HepG2 (cell line): Measurements from ENCODE around the gene GNG5. TPM values are rescaled to one million over a fixed set of nuclear protein-coding genes. Genes with fewer than 3 reads are reported as not detected.

Experiments
- AGO2 ChIP-seq: fragments of 200-400 bp; formaldehyde crosslinking; optimal IDR thresholded peaks from 2 replicates; pipeline ENCODE3; 2017; ENCODE audit warnings: mild to moderate bottlenecking, low read depth, low read length, moderate library complexity
- BRD4 ChIP-seq: sonication (generic); formaldehyde crosslinking; IDR thresholded peaks from 2 replicates; pipeline ENCODE4 v1.4.0; 2020; ENCODE audit warnings: missing genetic modification reagents
- CBX2 ChIP-seq, 2 experiments: fragments of 200-600 bp in 1 of 2; sonication (generic); formaldehyde crosslinking in 1 of 2; IDR thresholded peaks; 2 replicates each; pipeline versions ENCODE4 v1.7.0 to v1.8.1; 2018 to 2022; ENCODE audit warnings: low read depth in 2 of 2, low read length in 1 of 2, mild to moderate bottlenecking in 1 of 2, missing genetic modification reagents in 1 of 2
- CHD2 ChIP-seq: IDR thresholded peaks from 2 replicates; pipeline ENCODE4 v1.6.1; 2011; ENCODE audit warnings: low read depth, low read length, improper control_type of control experiment
- CREM ChIP-seq, 2 experiments: sonication (generic) in 1 of 2; formaldehyde crosslinking in 1 of 2; IDR thresholded peaks; 2 replicates each; pipeline versions ENCODE4 v1.4.0 to v1.6.1; 2016 to 2020; ENCODE audit warnings: antibody characterized with exemption in 1 of 2, mild to moderate bottlenecking in 1 of 2, missing genetic modification reagents in 1 of 2
- HNRNPK ChIP-seq: fragments of 200-400 bp; formaldehyde crosslinking; IDR thresholded peaks from 2 replicates; pipeline ENCODE4 v1.6.1; 2018; ENCODE audit warnings: low read length, low read depth, moderate library complexity, mild to moderate bottlenecking; ENCODE audit not compliant: poor library complexity, severe bottlenecking
- KDM3A ChIP-seq: IDR thresholded peaks from 2 replicates; pipeline ENCODE4 v1.6.1; 2018; ENCODE audit warnings: low read depth, missing compliant biosample characterization
- MEIS2 ChIP-seq: sonication (generic); formaldehyde crosslinking; IDR thresholded peaks from 2 replicates; pipeline ENCODE4 v1.9.0; 2021; ENCODE audit warnings: mild to moderate bottlenecking, missing genetic modification reagents
- PPARG ChIP-seq: conservative IDR thresholded peaks from 2 replicates; pipeline ENCODE4 v1.6.1; 2016; ENCODE audit warnings: missing biosample characterization, missing genetic modification reagents
- SATB2 ChIP-seq: sonication (generic); formaldehyde crosslinking; IDR thresholded peaks from 2 replicates; pipeline ENCODE4 v1.5.0; 2020; ENCODE audit warnings: missing genetic modification reagents
- SMAD3 ChIP-seq: sonication (generic); formaldehyde crosslinking; IDR thresholded peaks from 2 replicates; pipeline ENCODE4 v1.4.0; 2020; ENCODE audit warnings: missing genetic modification reagents
- TBX2 ChIP-seq: sonication (generic); formaldehyde crosslinking; IDR thresholded peaks from 2 replicates; pipeline ENCODE4 v1.5.0; 2020; ENCODE audit warnings: missing genetic modification reagents, mild to moderate bottlenecking, borderline replicate concordance
- ZBTB42 ChIP-seq: sonication (generic); formaldehyde crosslinking; IDR thresholded peaks from 2 replicates; pipeline ENCODE4 v1.5.0; 2020; ENCODE audit warnings: mild to moderate bottlenecking, missing genetic modification reagents
- ZNF12 ChIP-seq: sonication (generic); formaldehyde crosslinking; IDR thresholded peaks from 2 replicates; pipeline ENCODE4 v1.5.0; 2020; ENCODE audit warnings: missing genetic modification reagents
- ZNF224 ChIP-seq: sonication (generic); formaldehyde crosslinking; IDR thresholded peaks from 2 replicates; pipeline ENCODE4 v1.5.0; 2020; ENCODE audit warnings: mild to moderate bottlenecking, missing genetic modification reagents
- ZNF460 ChIP-seq: sonication (generic); formaldehyde crosslinking; IDR thresholded peaks from 2 replicates; pipeline ENCODE4 v1.5.1; 2020; ENCODE audit warnings: missing genetic modification reagents, mild to moderate bottlenecking, borderline replicate concordance
- ZNF567 ChIP-seq: sonication (generic); formaldehyde crosslinking; IDR thresholded peaks from 2 replicates; pipeline ENCODE4 v1.8.1; 2023; ENCODE audit warnings: mild to moderate bottlenecking, missing genetic modification reagents, borderline replicate concordance
- ZNF746 ChIP-seq: sonication (generic); formaldehyde crosslinking; IDR thresholded peaks from 2 replicates; pipeline ENCODE4 v1.8.0; 2022; ENCODE audit warnings: mild to moderate bottlenecking, missing genetic modification reagents
- ZSCAN20 ChIP-seq: sonication (generic); formaldehyde crosslinking; IDR thresholded peaks from 2 replicates; pipeline ENCODE4 v1.4.0; 2020; ENCODE audit warnings: missing genetic modification reagents, mild to moderate bottlenecking, borderline replicate concordance
- polyA plus RNA-seq, 8 experiments: library from polyadenylated mRNA; depleted of rRNA in 3 of 8; stranded (reverse) in 7 of 8; unstranded in 1 of 8; fragments of >200 nt; fragmentation: Illumina TruSeq in 4 of 8; extraction: Trizol in 4 of 8; gene quantifications; 2 replicates each; pipeline versions ENCODE4 v1.2.1 to v1.2.3, GENCODE V29; 2011 to 2016; ENCODE audit warnings: low read depth in 4 of 8, missing spikeins in 1 of 8, mixed read lengths in 1 of 8; ENCODE audit not compliant: insufficient read depth in 1 of 8
- total RNA-seq, 5 experiments: library from RNA; depleted of rRNA; stranded (reverse); fragments of >200 nt; fragmentation: Illumina TruSeq; extraction: Trizol; gene quantifications; 2 replicates each; pipeline ENCODE4 v1.2.3, GENCODE V29; 2016; ENCODE audit warnings: low read depth in 1 of 5
- TF ChIP-seq, protein P1 (sequence below): sonication (generic); formaldehyde crosslinking; IDR thresholded peaks from 2 replicates; pipeline ENCODE4 v1.4.0; 2020; ENCODE audit warnings: missing genetic modification reagents
- TF ChIP-seq, protein P2 (sequence below): sonication (generic); formaldehyde crosslinking; IDR thresholded peaks from 2 replicates; pipeline ENCODE4 v1.4.0; 2020; ENCODE audit warnings: mild to moderate bottlenecking, missing genetic modification reagents, borderline replicate concordance
- TF ChIP-seq, protein P3 (sequence below): sonication (generic); formaldehyde crosslinking; IDR thresholded peaks from 2 replicates; pipeline ENCODE4 v1.4.0; 2020; ENCODE audit warnings: mild to moderate bottlenecking, missing genetic modification reagents
- TF ChIP-seq, protein P4 (sequence below): IDR thresholded peaks from 2 replicates; pipeline ENCODE4 v1.6.1; 2016; ENCODE audit warnings: low read depth, control low read depth

Gene GNG5
- total and polyA plus RNA-seq, 2 of the 13 experiments (the other 11 are each of a cell fraction or from before 2014, with no cell fraction given) = 103 to 137 TPM

DNA sequence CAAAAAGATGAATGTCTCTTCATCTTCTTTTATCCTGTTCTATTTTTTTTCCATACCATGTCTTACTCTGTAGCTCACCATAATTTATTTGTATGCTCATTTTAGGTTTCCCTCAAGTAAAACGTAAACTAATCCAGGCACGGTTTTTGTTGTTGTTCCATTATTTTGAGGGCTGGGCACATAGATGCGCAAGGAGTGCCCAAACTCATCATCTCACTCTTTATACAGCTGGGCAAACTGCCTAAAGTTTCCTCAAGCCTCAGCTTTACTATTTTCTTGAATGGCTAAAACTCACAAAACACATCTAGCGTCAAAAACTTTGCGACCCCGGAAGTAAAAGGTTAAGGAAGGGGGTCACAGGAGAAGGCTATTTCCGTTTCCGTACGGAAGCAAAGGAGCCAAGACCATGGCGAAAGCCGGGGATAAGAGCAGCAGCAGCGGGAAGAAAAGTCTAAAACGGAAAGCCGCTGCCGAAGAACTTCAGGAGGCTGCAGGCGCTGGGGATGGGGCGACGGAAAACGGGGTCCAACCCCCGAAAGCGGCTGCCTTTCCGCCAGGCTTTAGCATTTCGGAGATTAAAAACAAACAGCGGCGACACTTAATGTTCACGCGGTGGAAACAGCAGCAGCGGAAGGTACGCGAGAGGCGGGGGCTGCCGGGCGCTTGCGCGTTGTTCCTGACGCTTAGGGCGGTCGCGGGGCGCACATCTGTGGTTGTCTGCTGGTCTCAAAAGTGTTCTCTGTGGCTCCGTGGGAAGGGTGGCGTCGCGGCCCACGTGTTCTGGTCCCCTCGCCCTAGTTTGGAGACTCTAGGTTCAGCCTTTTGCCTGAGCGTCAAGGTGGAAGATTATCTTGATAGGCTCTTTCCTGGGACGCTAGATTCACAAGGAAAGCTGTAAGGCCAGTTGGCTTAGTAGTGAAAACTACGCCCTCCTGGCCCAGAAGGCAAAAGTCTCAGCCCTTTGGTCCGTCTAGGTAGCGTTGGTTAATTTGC is 27.2 kb downstream of the GNG5 start, which contains the start of gene RPF1 (continued):
- TF ChIP-seq, protein P1, sequence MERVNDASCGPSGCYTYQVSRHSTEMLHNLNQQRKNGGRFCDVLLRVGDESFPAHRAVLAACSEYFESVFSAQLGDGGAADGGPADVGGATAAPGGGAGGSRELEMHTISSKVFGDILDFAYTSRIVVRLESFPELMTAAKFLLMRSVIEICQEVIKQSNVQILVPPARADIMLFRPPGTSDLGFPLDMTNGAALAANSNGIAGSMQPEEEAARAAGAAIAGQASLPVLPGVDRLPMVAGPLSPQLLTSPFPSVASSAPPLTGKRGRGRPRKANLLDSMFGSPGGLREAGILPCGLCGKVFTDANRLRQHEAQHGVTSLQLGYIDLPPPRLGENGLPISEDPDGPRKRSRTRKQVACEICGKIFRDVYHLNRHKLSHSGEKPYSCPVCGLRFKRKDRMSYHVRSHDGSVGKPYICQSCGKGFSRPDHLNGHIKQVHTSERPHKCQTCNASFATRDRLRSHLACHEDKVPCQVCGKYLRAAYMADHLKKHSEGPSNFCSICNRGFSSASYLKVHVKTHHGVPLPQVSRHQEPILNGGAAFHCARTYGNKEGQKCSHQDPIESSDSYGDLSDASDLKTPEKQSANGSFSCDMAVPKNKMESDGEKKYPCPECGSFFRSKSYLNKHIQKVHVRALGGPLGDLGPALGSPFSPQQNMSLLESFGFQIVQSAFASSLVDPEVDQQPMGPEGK (CRISPR knock-in tag) = peak; percentile 16; the same call in 1 of the 2 replicates
- no peak; the same call in 1 of the 2 replicates for TF ChIP-seq ZBTB42 (CRISPR knock-in tag)
- no peak for TF ChIP-seq ZNF12 (CRISPR knock-in tag)
- no peak for TF ChIP-seq ZNF460 (CRISPR knock-in tag)
- TF ChIP-seq ZNF224 (CRISPR knock-in tag) = 0 out of 2 replicates have a peak, but pooled peaks have one; percentile 35
- peak; percentile 60; the same call in 1 of the 2 replicates for TF ChIP-seq KDM3A
- peak; percentile 34; the same call in 1 of the 2 replicates for TF ChIP-seq CBX2 (IDR thresholded peaks at IDR 0.05; ENCODE audit: low read depth, low read length)
- TF ChIP-seq CBX2 (CRISPR knock-in tag; IDR thresholded peaks at IDR 0.05; ENCODE audit: low read depth) = no peak
- no peak for TF ChIP-seq SATB2 (CRISPR knock-in tag)
- TF ChIP-seq AGO2 = no peak
- peak; percentile 24; the same call in 1 of the 2 replicates for TF ChIP-seq MEIS2 (CRISPR knock-in tag)
- TF ChIP-seq SMAD3 (CRISPR knock-in tag) = peak; percentile 59
- no peak for TF ChIP-seq PPARG (CRISPR knock-in tag)
- TF ChIP-seq HNRNPK = no peak
- TF ChIP-seq, protein P2, sequence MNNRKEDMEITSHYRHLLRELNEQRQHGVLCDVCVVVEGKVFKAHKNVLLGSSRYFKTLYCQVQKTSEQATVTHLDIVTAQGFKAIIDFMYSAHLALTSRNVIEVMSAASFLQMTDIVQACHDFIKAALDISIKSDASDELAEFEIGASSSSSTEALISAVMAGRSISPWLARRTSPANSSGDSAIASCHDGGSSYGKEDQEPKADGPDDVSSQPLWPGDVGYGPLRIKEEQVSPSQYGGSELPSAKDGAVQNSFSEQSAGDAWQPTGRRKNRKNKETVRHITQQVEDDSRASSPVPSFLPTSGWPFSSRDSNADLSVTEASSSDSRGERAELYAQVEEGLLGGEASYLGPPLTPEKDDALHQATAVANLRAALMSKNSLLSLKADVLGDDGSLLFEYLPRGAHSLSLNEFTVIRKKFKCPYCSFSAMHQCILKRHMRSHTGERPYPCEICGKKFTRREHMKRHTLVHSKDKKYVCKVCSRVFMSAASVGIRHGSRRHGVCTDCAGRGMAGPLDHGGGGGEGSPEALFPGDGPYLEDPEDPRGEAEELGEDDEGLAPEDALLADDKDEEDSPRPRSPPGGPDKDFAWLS (CRISPR knock-in tag) = no peak
- peak; percentile 79 for TF ChIP-seq CHD2
- peak; percentile 62; the same call in 1 of the 2 replicates for TF ChIP-seq TBX2 (CRISPR knock-in tag)
- no peak for TF ChIP-seq ZSCAN20
- TF ChIP-seq, protein P3, sequence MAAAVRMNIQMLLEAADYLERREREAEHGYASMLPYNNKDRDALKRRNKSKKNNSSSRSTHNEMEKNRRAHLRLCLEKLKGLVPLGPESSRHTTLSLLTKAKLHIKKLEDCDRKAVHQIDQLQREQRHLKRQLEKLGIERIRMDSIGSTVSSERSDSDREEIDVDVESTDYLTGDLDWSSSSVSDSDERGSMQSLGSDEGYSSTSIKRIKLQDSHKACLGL = peak; percentile 72; the same call in 1 of the 2 replicates
- peak; percentile 66; the same call in 1 of the 2 replicates for TF ChIP-seq BRD4 (CRISPR knock-in tag)
- TF ChIP-seq, protein P4, sequence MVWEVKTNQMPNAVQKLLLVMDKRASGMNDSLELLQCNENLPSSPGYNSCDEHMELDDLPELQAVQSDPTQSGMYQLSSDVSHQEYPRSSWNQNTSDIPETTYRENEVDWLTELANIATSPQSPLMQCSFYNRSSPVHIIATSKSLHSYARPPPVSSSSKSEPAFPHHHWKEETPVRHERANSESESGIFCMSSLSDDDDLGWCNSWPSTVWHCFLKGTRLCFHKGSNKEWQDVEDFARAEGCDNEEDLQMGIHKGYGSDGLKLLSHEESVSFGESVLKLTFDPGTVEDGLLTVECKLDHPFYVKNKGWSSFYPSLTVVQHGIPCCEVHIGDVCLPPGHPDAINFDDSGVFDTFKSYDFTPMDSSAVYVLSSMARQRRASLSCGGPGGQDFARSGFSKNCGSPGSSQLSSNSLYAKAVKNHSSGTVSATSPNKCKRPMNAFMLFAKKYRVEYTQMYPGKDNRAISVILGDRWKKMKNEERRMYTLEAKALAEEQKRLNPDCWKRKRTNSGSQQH (CRISPR knock-in tag) = peak; percentile 19; the same call in 1 of the 2 replicates
- peak; percentile 57; the same call in 1 of the 2 replicates for TF ChIP-seq ZNF746
- TF ChIP-seq ZNF567 = no peak
- peak; percentile 67 for TF ChIP-seq CREM (IDR thresholded peaks at IDR 0.05)
- no peak for TF ChIP-seq CREM (CRISPR knock-in tag; IDR thresholded peaks at IDR 0.05)
